Large intestine (tissue), 3 donors: ENCODE data around the gene GAA. TPM values are rescaled to one million over a fixed set of nuclear protein-coding genes. Genes with fewer than 3 reads are reported as not detected.
"Not testable (repeated sequence)": the region's sequence is repeated elsewhere in the genome, so short reads cannot be mapped to it uniquely, and the experiment has no call there.

Experiments used
- DNase-seq, 2 donors: peaks; one replicate each; pipeline versions ENCODE4 v3.0.0 to v3.0.0-alpha.2; 2013
- H3K27ac ChIP-seq: one replicate; pipeline ENCODE4 v1.5.1; 2013; ENCODE audit warnings: low read length
- H3K27me3 ChIP-seq: 2 replicates; pipeline ENCODE4 v1.6.1; 2013; ENCODE audit warnings: low read length; ENCODE audit not compliant: control insufficient read depth, insufficient read depth
- H3K36me3 ChIP-seq: 2 replicates; pipeline ENCODE4 v1.6.1; 2013; ENCODE audit warnings: low read length; ENCODE audit not compliant: control insufficient read depth, insufficient read depth
- H3K4me1 ChIP-seq: one replicate; pipeline ENCODE4 v1.6.1; 2013; ENCODE audit warnings: low read length; ENCODE audit not compliant: control insufficient read depth, insufficient read depth
- H3K4me3 ChIP-seq: one replicate; pipeline ENCODE4 v1.5.1; 2013; ENCODE audit warnings: low read length
- H3K9me3 ChIP-seq: one replicate; pipeline ENCODE4 v1.6.1; 2013; ENCODE audit warnings: mild to moderate bottlenecking, low read depth, low read length, moderate library complexity; ENCODE audit not compliant: control insufficient read depth
- WGBS: methylation state at CpG from one replicate; pipeline ENCODE4 v1.1.5; 2013; ENCODE audit warnings: low lambda C conversion rate; ENCODE audit not compliant: insufficient coverage; 5-methylcytosine and 5-hydroxymethylcytosine counted together
- polyA plus RNA-seq: library from polyadenylated mRNA; unstranded; fragments of 120-200 nt; gene quantifications from one replicate; pipeline ENCODE4 v1.2.1, GENCODE V29; 2013

The GAA gene
- polyA plus RNA-seq, 1 donor: 50.0 TPM

DNA sequence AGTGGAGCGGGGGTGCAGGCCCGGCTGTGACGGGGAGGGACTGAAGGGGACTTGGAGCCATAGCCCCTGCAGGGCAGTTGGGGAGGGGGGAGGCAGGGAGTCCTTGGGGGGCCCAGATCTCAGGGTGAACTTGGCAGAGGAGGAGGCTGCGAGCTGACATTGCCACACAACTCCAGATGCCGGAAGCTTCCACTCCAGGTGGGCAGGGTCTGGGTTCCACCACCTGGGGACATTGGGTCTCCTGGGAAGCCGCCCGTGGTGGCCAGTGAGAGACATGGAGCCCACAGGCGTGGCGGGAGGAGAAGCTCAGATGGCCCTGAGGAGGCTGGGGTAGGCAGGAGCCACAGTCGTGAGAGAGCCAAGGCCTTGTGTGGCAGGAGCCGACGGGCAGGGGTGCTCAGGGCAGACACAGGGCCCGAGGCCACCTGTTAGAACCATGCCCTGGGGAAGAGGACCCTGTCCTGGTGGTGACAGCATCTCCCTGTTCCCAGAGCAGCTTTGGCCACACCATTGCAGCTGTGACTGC is 18.2 kb upstream of the GAA start:
- Histone ChIP-seq H3K9me3 (no peaks in the 10 kb centered on the region), H3K4me1 (no peaks in the 10 kb centered on the region), H3K4me3 (no peak overlapping the region), H3K27ac (no peak overlapping the region), H3K27me3 (no peaks in the 10 kb centered on the region), H3K36me3 (peaks cover 3% of the 10 kb centered on the region)
- DNase-seq: no peak
- WGBS: no CpG with 5 or more reads among the region's 13 CpGs

DNA sequence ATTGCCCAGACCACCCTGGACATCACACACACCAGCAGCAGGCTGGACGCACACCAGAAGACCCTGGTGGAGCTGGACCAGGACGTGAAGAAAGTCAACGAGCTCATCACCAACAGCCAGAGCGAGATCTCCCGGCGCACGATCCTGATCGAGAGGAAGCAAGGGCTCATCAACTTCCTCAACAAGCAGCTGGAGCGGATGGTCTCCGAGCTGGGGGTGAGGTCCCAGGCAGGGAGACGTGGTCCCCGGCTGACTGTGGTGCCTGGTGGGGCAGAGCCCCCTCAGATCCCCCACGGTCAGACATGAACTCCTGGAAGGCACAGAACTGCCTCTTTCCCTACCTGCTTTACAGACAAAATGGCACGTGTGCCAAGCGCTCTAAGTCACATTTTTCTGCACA is 16.6 kb upstream of the GAA start:
- no peaks in the 10 kb centered on the region for H3K27me3 ChIP-seq
- no peak for DNase-seq
- peaks cover 3% of the 10 kb centered on the region for H3K36me3 ChIP-seq
- no peaks in the 10 kb centered on the region for H3K4me1 ChIP-seq
- H3K27ac ChIP-seq: no peak overlapping the region
- no peaks in the 10 kb centered on the region for H3K9me3 ChIP-seq
- no peak overlapping the region for H3K4me3 ChIP-seq
- WGBS: 100% methylated on average over 1 of the region's 15 CpGs

DNA sequence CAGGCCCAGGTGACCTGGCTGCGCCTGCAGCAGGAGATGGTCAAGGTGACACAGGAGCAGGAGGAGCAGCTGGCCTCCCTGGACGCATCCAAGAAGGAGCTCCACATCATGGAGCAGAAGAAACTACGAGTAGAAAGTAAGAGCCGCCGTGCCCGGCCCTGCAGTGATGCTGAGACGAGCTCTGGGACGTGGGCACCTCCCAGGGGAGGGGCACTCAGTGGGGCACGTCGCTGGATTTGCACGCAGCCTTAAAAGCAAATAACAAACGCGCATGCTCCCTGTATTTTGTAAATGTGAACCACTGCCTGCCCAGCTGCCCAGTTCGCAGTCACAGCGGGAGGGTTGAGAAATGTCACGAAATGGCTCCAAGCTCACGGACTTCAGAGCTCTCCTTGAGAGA is 15.3 kb upstream of the GAA start:
- H3K9me3 ChIP-seq: no peaks in the 10 kb centered on the region
- WGBS: no CpG with 5 or more reads among the region's 17 CpGs

GRCh38 chr17:80086616-80087015 is 14.8 kb upstream of the GAA start:
- no CpG with 5 or more reads among the region's 11 CpGs for WGBS
- H3K4me1 ChIP-seq: no peaks in the 10 kb centered on the region
- peaks cover 3% of the 10 kb centered on the region for H3K36me3 ChIP-seq
- H3K27me3 ChIP-seq: no peaks in the 10 kb centered on the region
- no peak overlapping the region for H3K4me3 ChIP-seq
- DNase-seq: no peak
- no peaks in the 10 kb centered on the region for H3K9me3 ChIP-seq
- no peak overlapping the region for H3K27ac ChIP-seq

More for the DNA sequence above, 15.3 kb upstream of the GAA start:
- no peak overlapping the region for H3K27ac ChIP-seq
- H3K36me3 ChIP-seq: peaks cover 3% of the 10 kb centered on the region
- H3K4me1 ChIP-seq: no peaks in the 10 kb centered on the region
- H3K4me3 ChIP-seq: no peak overlapping the region
- no peaks in the 10 kb centered on the region for H3K27me3 ChIP-seq
- DNase-seq: no peak

GRCh38 chr17:80087346-80088265 is 13.8 kb upstream of the GAA start:
- Histone ChIP-seq H3K4me1 (no peaks in the 10 kb centered on the region), H3K27me3 (no peaks in the 10 kb centered on the region), H3K4me3 (no peak overlapping the region), H3K36me3 (no peaks in the 10 kb centered on the region), H3K27ac (no peak overlapping the region), H3K9me3 (no peaks in the 10 kb centered on the region)
- 100% methylated on average over 1 of the region's 34 CpGs for WGBS
- DNase-seq: no peak

DNA sequence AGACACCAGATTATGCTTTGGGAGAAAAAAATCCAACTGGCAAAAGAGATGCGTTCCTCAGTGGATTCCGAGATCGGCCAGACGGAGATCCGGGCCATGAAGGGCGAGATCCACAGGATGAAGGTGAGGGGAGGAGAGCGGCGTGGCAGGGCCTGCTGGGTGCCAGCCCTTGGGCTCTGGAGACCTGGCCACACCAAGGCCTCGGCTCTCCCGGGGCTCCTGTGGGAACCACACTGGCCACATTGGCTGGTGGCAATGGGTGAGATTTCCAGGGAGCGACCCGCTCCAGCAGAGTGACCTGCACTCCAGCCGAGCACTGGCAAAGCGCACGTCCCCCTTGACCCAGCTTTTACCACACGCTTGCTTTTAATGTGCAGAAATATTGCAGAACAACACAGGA is 11.6 kb upstream of the GAA start:
- no CpG with 5 or more reads among the region's 16 CpGs for WGBS
- Histone ChIP-seq H3K9me3 (no peaks in the 10 kb centered on the region), H3K4me3 (no peak overlapping the region), H3K27ac (no peak overlapping the region), H3K27me3 (no peaks in the 10 kb centered on the region), H3K36me3 (no peaks in the 10 kb centered on the region), H3K4me1 (no peaks in the 10 kb centered on the region)
- DNase-seq: no peak

GRCh38 chr17:80090164-80090563 is 11.2 kb upstream of the GAA start:
- not testable (repeated sequence) for DNase-seq, H3K27ac ChIP-seq
- no CpG with 5 or more reads among the region's 44 CpGs for WGBS

DNA sequence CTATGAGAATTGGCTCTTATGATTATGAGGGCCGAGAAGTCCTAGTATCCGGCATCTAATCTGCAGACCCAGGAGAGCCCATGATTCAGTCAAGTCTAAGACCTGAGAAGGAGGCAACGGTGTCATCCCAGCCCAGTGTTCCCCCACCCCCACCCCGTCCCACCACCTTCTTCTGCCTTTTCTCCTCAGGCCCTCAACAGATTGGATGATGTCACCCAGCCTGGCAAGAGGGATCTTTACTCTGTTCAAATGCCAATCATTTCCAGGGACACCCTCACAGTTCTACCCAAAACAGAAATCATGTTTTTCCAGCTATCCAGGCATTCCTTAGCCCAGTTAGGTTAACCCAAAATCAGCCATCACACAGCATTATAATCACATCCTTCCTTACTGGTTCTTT is 10.0 kb upstream of the GAA start:
- Histone ChIP-seq H3K4me1 (no peaks in the 10 kb centered on the region), H3K9me3 (no peaks in the 10 kb centered on the region), H3K36me3 (no peaks in the 10 kb centered on the region), H3K27ac (no peak overlapping the region), H3K4me3 (no peak overlapping the region), H3K27me3 (no peaks in the 10 kb centered on the region)
- DNase-seq: no peak
- no CpG with 5 or more reads among the region's 4 CpGs for WGBS

More at GRCh38 chr17:80090164-80090563, 11.2 kb upstream of the GAA start:
- H3K27me3 ChIP-seq, H3K4me1 ChIP-seq, H3K4me3 ChIP-seq, H3K36me3 ChIP-seq, H3K9me3 ChIP-seq: not testable (repeated sequence)

DNA sequence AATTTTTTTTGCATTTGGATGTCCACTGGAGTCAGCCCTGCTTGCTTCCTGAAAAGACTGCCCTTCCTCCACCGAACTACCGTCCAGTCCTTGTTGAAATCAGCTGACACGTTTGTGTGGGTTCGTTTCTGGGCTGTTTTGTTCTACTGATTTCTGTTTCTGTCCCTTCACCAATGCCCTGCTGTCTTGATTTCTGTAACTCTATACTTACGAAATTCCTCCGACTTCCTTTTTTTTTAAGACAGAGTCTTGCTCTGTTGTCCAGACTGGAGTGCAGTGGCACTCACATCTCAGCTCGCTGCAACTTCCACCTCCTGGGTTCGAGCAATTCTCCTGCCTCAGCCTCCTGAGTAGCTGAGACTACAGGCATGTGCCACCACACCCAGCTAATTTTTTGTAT is 8.4 kb upstream of the GAA start:
- 81% methylated on average over 4 of the region's 8 CpGs for WGBS
- Histone ChIP-seq H3K9me3 (no peaks in the 10 kb centered on the region), H3K27me3 (no peaks in the 10 kb centered on the region), H3K4me1 (no peaks in the 10 kb centered on the region), H3K27ac (no peak overlapping the region), H3K4me3 (no peak overlapping the region), H3K36me3 (no peaks in the 10 kb centered on the region)
- no peak for DNase-seq

DNA sequence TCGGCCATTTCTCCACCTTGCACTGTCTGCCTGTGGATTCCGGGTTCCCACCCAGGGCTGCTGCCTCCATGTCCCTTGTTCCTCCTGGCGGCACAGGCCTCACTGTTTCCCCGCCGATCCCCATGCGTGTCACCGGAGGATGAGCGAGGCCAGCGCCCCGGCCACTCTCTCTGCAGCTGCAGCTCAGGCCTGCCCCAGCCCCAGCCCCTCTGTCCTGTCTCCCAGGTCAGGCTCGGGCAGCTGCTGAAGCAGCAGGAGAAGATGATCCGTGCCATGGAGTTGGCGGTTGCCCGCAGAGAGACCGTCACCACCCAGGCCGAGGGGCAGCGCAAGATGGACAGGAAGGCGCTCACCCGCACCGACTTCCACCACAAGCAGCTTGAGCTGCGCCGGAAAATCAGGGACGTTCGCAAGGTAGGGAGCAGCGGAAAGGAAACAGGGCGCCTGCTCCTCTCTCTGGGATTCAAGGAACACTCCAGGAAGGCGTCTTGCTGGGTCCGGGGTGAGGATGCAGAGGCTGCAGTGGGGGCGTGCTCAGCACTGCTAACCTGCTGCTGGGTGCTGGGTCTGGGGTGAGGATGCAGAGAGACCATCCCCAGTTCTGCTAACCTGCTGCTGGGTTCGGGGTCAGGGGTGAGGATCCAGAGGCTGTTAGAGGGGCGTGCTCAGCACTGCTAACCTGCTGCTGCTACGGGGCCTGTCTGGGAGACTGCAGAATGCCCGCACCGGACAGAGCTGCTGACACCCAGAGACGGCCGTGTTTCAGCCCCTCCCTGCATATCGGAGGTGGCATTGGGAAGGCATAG is 6.1 kb upstream of the GAA start:
- WGBS: no CpG with 5 or more reads among the region's 37 CpGs
- H3K27ac ChIP-seq: no peak overlapping the region
- no peaks in the 10 kb centered on the region for H3K9me3 ChIP-seq
- DNase-seq: no peak
- no peak overlapping the region for H3K4me3 ChIP-seq
- no peaks in the 10 kb centered on the region for H3K27me3 ChIP-seq
- no peaks in the 10 kb centered on the region for H3K36me3 ChIP-seq
- H3K4me1 ChIP-seq: no peaks in the 10 kb centered on the region
